HepG2 (cell line): Measurements from ENCODE around the gene NGEF. TPM values are rescaled to one million over a fixed set of nuclear protein-coding genes. Genes with fewer than 3 reads are reported as not detected.

Experiments used
- FOXA3 ChIP-seq: IDR thresholded peaks from 2 replicates; pipeline ENCODE4 v1.6.1; 2016; ENCODE audit warnings: missing genetic modification reagents, missing compliant biosample characterization
- HIC2 ChIP-seq: sonication (generic); formaldehyde crosslinking; IDR thresholded peaks from 2 replicates; pipeline ENCODE4 v1.9.0; 2022; ENCODE audit warnings: low read depth, missing genetic modification reagents
- KDM5A ChIP-seq: fragments of 200-600 bp; sonication (generic); IDR thresholded peaks from 2 replicates; pipeline ENCODE4 v1.7.0; 2018; ENCODE audit warnings: antibody characterized with exemption, mild to moderate bottlenecking, low read length, borderline replicate concordance
- ONECUT2 ChIP-seq: sonication (generic); formaldehyde crosslinking; IDR thresholded peaks from 2 replicates; pipeline ENCODE4 v1.4.0; 2020; ENCODE audit warnings: missing genetic modification reagents
- PRPF4 ChIP-seq: fragments of 200-400 bp; formaldehyde crosslinking; IDR thresholded peaks from 2 replicates; pipeline ENCODE4 v1.6.1; 2016; ENCODE audit warnings: low read length, low read depth; ENCODE audit not compliant: poor library complexity, severe bottlenecking
- SMC3 ChIP-seq: IDR thresholded peaks from 2 replicates; pipeline ENCODE4 v1.6.1; 2011; ENCODE audit warnings: low read length, improper control_type of control experiment
- STAG1 ChIP-seq: sonication (generic); formaldehyde crosslinking; IDR thresholded peaks from 2 replicates; pipeline ENCODE4 v1.4.0; 2020; ENCODE audit warnings: missing genetic modification reagents
- THAP7 ChIP-seq: sonication (generic); formaldehyde crosslinking; IDR thresholded peaks from 2 replicates; pipeline ENCODE4 v1.8.1; 2023; ENCODE audit warnings: mild to moderate bottlenecking, missing genetic modification reagents
- ZBTB20 ChIP-seq: sonication (generic); formaldehyde crosslinking; IDR thresholded peaks from 2 replicates; pipeline ENCODE4 v1.8.1; 2023; ENCODE audit warnings: missing genetic modification reagents, low read depth, mild to moderate bottlenecking, borderline replicate concordance
- ZBTB7A ChIP-seq: sonication (generic); formaldehyde crosslinking; IDR thresholded peaks from 2 replicates; pipeline ENCODE4 v1.8.0; 2022; ENCODE audit warnings: mild to moderate bottlenecking, missing genetic modification reagents
- ZFP62 ChIP-seq: sonication (generic); formaldehyde crosslinking; IDR thresholded peaks from 2 replicates; pipeline ENCODE4 v1.4.0; 2020; ENCODE audit warnings: missing genetic modification reagents
- ZFY ChIP-seq: sonication (generic); formaldehyde crosslinking; IDR thresholded peaks from 2 replicates; pipeline ENCODE4 v1.4.0; 2020; ENCODE audit warnings: missing genetic modification reagents
- ZKSCAN1 ChIP-seq: fragments of 150-350 bp; IDR thresholded peaks from 2 replicates; pipeline ENCODE4 v1.6.1; 2014; ENCODE audit warnings: low read length
- ZMYM4 ChIP-seq: sonication (generic); formaldehyde crosslinking; IDR thresholded peaks from 2 replicates; pipeline ENCODE4 v1.8.1; 2023; ENCODE audit warnings: mild to moderate bottlenecking, missing genetic modification reagents
- ZNF20 ChIP-seq: sonication (generic); formaldehyde crosslinking; IDR thresholded peaks from 2 replicates; pipeline ENCODE4 v1.4.0; 2020; ENCODE audit warnings: mild to moderate bottlenecking, moderate library complexity, missing genetic modification reagents
- ZNF550 ChIP-seq: sonication (generic); formaldehyde crosslinking; IDR thresholded peaks from 2 replicates; pipeline ENCODE4 v1.4.0; 2020; ENCODE audit warnings: mild to moderate bottlenecking, missing genetic modification reagents, borderline replicate concordance
- ZNF839 ChIP-seq: sonication (generic); formaldehyde crosslinking; IDR thresholded peaks from 2 replicates; pipeline ENCODE4 v1.4.0; 2020; ENCODE audit warnings: missing genetic modification reagents, mild to moderate bottlenecking, borderline replicate concordance
- polyA plus RNA-seq, 8 experiments: library from polyadenylated mRNA; depleted of rRNA in 3 of 8; stranded (reverse) in 7 of 8; unstranded in 1 of 8; fragments of >200 nt; fragmentation: Illumina TruSeq in 4 of 8; extraction: Trizol in 4 of 8; gene quantifications; 2 replicates each; pipeline versions ENCODE4 v1.2.1 to v1.2.3, GENCODE V29; 2011 to 2016; ENCODE audit warnings: low read depth in 4 of 8, missing spikeins in 1 of 8, mixed read lengths in 1 of 8; ENCODE audit not compliant: insufficient read depth in 1 of 8
- total RNA-seq, 5 experiments: library from RNA; depleted of rRNA; stranded (reverse); fragments of >200 nt; fragmentation: Illumina TruSeq; extraction: Trizol; gene quantifications; 2 replicates each; pipeline ENCODE4 v1.2.3, GENCODE V29; 2016; ENCODE audit warnings: low read depth in 1 of 5
- TF ChIP-seq, protein P1 (sequence below): IDR thresholded peaks from 2 replicates; pipeline ENCODE4 v1.6.1; 2016; ENCODE audit warnings: missing compliant biosample characterization, missing genetic modification reagents, borderline replicate concordance
- TF ChIP-seq, protein P2 (sequence below): sonication (generic); formaldehyde crosslinking; IDR thresholded peaks from 2 replicates; pipeline ENCODE4 v1.4.0; 2020; ENCODE audit warnings: mild to moderate bottlenecking, missing genetic modification reagents

NGEF gene
- total and polyA plus RNA-seq, 2 of the 13 experiments (the other 11 are each of a cell fraction or from before 2014, with no cell fraction given), result 14.4 to 36.9 TPM

DNA sequence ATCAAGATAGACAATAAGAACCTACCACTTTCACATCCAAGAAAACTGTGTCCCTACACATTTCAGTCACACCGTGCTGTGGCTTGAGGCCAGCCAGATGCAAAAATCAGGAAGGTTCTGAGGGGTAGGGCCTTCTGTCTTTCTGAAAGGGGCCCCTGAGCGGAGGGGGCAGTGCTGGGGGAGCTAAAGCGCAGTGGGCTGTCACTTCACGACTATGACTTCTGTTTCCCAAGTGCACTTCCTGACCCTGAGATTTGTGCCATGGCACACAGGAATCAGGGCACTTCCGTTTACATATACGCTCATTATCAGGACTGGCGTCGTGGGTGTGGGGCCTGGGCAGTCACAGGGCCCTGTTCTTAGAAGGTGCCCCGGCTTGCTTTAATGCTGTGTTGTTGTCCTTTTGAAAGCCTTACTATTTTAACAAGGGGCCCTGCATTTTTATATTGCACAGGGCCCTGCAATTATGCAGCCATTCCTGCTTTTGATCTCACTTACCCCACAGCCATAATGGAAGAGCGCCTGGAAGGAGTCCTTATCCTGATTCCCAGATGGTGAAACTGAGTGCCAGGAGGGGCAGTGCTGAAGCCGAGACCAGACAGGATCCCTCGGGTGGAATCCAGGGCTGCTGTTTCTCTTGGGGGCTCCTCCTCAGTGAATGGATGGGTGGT is 620 bp downstream of the NGEF start (continued):
- TF ChIP-seq THAP7, result peak; percentile 84; the same call in 1 of the 2 replicates
- no peak for TF ChIP-seq ZNF550 (CRISPR knock-in tag)
- TF ChIP-seq SMC3, result no peak
- no peak for TF ChIP-seq PRPF4
- 0 out of 2 replicates have a peak, but pooled peaks have one; percentile 19 for TF ChIP-seq ZBTB7A (CRISPR knock-in tag)
- no peak for TF ChIP-seq ZNF839
- TF ChIP-seq ZBTB20 (CRISPR knock-in tag), result no peak
- TF ChIP-seq ZKSCAN1, result no peak
- TF ChIP-seq, protein P1, sequence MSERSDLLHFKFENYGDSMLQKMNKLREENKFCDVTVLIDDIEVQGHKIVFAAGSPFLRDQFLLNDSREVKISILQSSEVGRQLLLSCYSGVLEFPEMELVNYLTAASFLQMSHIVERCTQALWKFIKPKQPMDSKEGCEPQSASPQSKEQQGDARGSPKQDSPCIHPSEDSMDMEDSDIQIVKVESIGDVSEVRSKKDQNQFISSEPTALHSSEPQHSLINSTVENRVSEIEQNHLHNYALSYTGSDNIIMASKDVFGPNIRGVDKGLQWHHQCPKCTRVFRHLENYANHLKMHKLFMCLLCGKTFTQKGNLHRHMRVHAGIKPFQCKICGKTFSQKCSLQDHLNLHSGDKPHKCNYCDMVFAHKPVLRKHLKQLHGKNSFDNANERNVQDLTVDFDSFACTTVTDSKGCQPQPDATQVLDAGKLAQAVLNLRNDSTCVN (CRISPR knock-in tag), result peak; percentile 47; the same call in 1 of the 2 replicates
- peak; percentile 92 for TF ChIP-seq HIC2 (CRISPR knock-in tag)
- peak; percentile 24; the same call in 1 of the 2 replicates for TF ChIP-seq ONECUT2 (CRISPR knock-in tag)
- TF ChIP-seq KDM5A, result 0 out of 2 replicates have a peak, but pooled peaks have one; percentile 44
- no peak for TF ChIP-seq ZNF20
- TF ChIP-seq, protein P2, sequence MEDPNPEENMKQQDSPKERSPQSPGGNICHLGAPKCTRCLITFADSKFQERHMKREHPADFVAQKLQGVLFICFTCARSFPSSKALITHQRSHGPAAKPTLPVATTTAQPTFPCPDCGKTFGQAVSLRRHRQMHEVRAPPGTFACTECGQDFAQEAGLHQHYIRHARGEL (CRISPR knock-in tag), result no peak
- TF ChIP-seq STAG1 (CRISPR knock-in tag), result no peak
- peak; percentile 63; the same call in 1 of the 2 replicates for TF ChIP-seq ZFY (CRISPR knock-in tag)
- TF ChIP-seq ZFP62 (CRISPR knock-in tag), result no peak
- TF ChIP-seq FOXA3 (CRISPR knock-in tag), result peak; percentile 36; the same call in 1 of the 2 replicates
- TF ChIP-seq ZMYM4 (CRISPR knock-in tag), result no peak
